ENCODE results near the gene WFIKKN1.

DNA sequence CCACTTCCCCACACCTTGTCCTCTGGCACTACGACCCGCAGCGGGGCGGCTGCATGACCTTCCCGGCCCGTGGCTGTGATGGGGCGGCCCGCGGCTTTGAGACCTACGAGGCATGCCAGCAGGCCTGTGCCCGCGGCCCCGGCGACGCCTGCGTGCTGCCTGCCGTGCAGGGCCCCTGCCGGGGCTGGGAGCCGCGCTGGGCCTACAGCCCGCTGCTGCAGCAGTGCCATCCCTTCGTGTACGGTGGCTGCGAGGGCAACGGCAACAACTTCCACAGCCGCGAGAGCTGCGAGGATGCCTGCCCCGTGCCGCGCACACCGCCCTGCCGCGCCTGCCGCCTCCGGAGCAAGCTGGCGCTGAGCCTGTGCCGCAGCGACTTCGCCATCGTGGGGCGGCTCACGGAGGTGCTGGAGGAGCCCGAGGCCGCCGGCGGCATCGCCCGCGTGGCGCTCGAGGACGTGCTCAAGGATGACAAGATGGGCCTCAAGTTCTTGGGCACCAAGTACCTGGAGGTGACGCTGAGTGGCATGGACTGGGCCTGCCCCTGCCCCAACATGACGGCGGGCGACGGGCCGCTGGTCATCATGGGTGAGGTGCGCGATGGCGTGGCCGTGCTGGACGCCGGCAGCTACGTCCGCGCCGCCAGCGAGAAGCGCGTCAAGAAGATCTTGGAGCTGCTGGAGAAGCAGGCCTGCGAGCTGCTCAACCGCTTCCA lies 2.7 kb downstream of the WFIKKN1 start:
- TF ChIP-seq, protein P1, sequence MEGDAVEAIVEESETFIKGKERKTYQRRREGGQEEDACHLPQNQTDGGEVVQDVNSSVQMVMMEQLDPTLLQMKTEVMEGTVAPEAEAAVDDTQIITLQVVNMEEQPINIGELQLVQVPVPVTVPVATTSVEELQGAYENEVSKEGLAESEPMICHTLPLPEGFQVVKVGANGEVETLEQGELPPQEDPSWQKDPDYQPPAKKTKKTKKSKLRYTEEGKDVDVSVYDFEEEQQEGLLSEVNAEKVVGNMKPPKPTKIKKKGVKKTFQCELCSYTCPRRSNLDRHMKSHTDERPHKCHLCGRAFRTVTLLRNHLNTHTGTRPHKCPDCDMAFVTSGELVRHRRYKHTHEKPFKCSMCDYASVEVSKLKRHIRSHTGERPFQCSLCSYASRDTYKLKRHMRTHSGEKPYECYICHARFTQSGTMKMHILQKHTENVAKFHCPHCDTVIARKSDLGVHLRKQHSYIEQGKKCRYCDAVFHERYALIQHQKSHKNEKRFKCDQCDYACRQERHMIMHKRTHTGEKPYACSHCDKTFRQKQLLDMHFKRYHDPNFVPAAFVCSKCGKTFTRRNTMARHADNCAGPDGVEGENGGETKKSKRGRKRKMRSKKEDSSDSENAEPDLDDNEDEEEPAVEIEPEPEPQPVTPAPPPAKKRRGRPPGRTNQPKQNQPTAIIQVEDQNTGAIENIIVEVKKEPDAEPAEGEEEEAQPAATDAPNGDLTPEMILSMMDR (IDR thresholded peaks at IDR 0.05; ENCODE audit: insufficient read depth, low read depth, low read length): no peak
- no peak for TF ChIP-seq EZH2 (IDR thresholded peaks at IDR 0.05; ENCODE audit: insufficient read depth, low read length)
